ENCODE measurements around the gene SNCAIP. TPM values are rescaled to one million over a fixed set of nuclear protein-coding genes. Genes with fewer than 3 reads are reported as not detected.
"Not testable (repeated sequence)": the region's sequence is repeated elsewhere in the genome, so short reads cannot be mapped to it uniquely, and the experiment has no call there.

Gene SNCAIP
- total RNA-seq, 1 experiment from 2014 or later, result not detected

GRCh38 chr5:122314036-122314435 is 2.0 kb downstream of the SNCAIP start:
- no peak for DNase-seq (ENCODE audit: low spot score)

- DNase-seq (ENCODE audit: low spot score), result no peak
These were observed 3.5 kb downstream of the SNCAIP start for GRCh38 chr5:122315521-122315920.

- DNase-seq (ENCODE audit: low spot score), result no peak
These were observed 4.6 kb downstream of the SNCAIP start for GRCh38 chr5:122316656-122317055.

GRCh38 chr5:122319897-122320296 is 7.9 kb downstream of the SNCAIP start:
- no peak for DNase-seq (ENCODE audit: low spot score)

- DNase-seq (ENCODE audit: low spot score), result no peak
These were observed 9.9 kb downstream of the SNCAIP start for GRCh38 chr5:122321921-122322320.

- DNase-seq (ENCODE audit: low spot score), result no peak
These were observed 10.9 kb downstream of the SNCAIP start for GRCh38 chr5:122322801-122323548.

GRCh38 chr5:122323738-122324137 is 11.7 kb downstream of the SNCAIP start:
- no peak for DNase-seq (ENCODE audit: low spot score)

- no peak for DNase-seq (ENCODE audit: low spot score)
These were observed 15.1 kb downstream of the SNCAIP start for GRCh38 chr5:122327110-122327509.

GRCh38 chr5:122330881-122331280 is 18.8 kb downstream of the SNCAIP start:
- no peak for DNase-seq (ENCODE audit: low spot score)

- DNase-seq (ENCODE audit: low spot score), result peak; percentile 22
These were observed 20.8 kb downstream of the SNCAIP start for GRCh38 chr5:122332599-122333555.

GRCh38 chr5:122333564-122333963 is 21.5 kb downstream of the SNCAIP start:
- no peak for DNase-seq (ENCODE audit: low spot score)

- DNase-seq (ENCODE audit: low spot score), result no peak
These were observed 27.6 kb downstream of the SNCAIP start for GRCh38 chr5:122339591-122339990.

GRCh38 chr5:122341087-122341486 is 29.1 kb downstream of the SNCAIP start:
- DNase-seq (ENCODE audit: low spot score), result no peak

GRCh38 chr5:122342256-122342655 is 30.2 kb downstream of the SNCAIP start:
- DNase-seq (ENCODE audit: low spot score), result no peak

GRCh38 chr5:122346897-122347581 is 35.0 kb downstream of the SNCAIP start:
- DNase-seq (ENCODE audit: low spot score), result no peak

GRCh38 chr5:122350496-122350895 is 38.5 kb downstream of the SNCAIP start:
- no peak for DNase-seq (ENCODE audit: low spot score)

GRCh38 chr5:122351416-122352157 is 39.5 kb downstream of the SNCAIP start:
- no peak for DNase-seq (ENCODE audit: low spot score)

GRCh38 chr5:122352331-122352730 is 40.3 kb downstream of the SNCAIP start:
- no peak for DNase-seq (ENCODE audit: low spot score)

GRCh38 chr5:122353361-122353760 is 41.3 kb downstream of the SNCAIP start:
- not testable (repeated sequence) for DNase-seq (ENCODE audit: low spot score)

GRCh38 chr5:122354293-122354692 is 42.3 kb downstream of the SNCAIP start:
- DNase-seq (ENCODE audit: low spot score), result no peak

GRCh38 chr5:122355324-122355723 is 43.3 kb downstream of the SNCAIP start:
- no peak for DNase-seq (ENCODE audit: low spot score)

Measured in HT-29 (cell line).